NCI-H345 treated with DMSO at 0.1 percent for 48 hours (cell line): Measurements from ENCODE around the gene LRP5.
"Not testable (repeated sequence)": the region's sequence is repeated elsewhere in the genome, so short reads cannot be mapped to it uniquely, and the experiment has no call there.

Experiments
- DNase-seq: peaks from one replicate; lab custom pipeline; 2025; ENCODE audit not compliant: unreplicated experiment; lab: John Stamatoyannopoulos, UW

LRP5 gene

GRCh38 chr11:68328374-68329091 is 16.1 kb downstream of the LRP5 start:
- DNase-seq = no peak

GRCh38 chr11:68329536-68329935 is 17.1 kb downstream of the LRP5 start:
- no peak for DNase-seq

GRCh38 chr11:68329978-68330699 is 17.7 kb downstream of the LRP5 start:
- no peak for DNase-seq

- DNase-seq = no peak
These were observed 18.4 kb downstream of the LRP5 start for GRCh38 chr11:68330700-68331337.

- no peak for DNase-seq
These were observed 19.1 kb downstream of the LRP5 start for GRCh38 chr11:68331338-68331947.

GRCh38 chr11:68332186-68332585 is 19.8 kb downstream of the LRP5 start:
- DNase-seq = no peak

GRCh38 chr11:68333173-68333572 is 20.8 kb downstream of the LRP5 start:
- no peak for DNase-seq

GRCh38 chr11:68334923-68335322 is 22.5 kb downstream of the LRP5 start:
- no peak for DNase-seq

GRCh38 chr11:68335683-68336082 is 23.3 kb downstream of the LRP5 start:
- no peak for DNase-seq

GRCh38 chr11:68336716-68337115 is 24.3 kb downstream of the LRP5 start:
- no peak for DNase-seq

- no peak for DNase-seq
These were observed 25.0 kb downstream of the LRP5 start for GRCh38 chr11:68337399-68337835.

- DNase-seq = no peak
These were observed 25.8 kb downstream of the LRP5 start for GRCh38 chr11:68338051-68338780.

- no peak for DNase-seq
These were observed 27.8 kb downstream of the LRP5 start for GRCh38 chr11:68340003-68340767.

- no peak for DNase-seq
These were observed 28.6 kb downstream of the LRP5 start for GRCh38 chr11:68340784-68341556.

GRCh38 chr11:68341557-68342458 is 29.4 kb downstream of the LRP5 start:
- no peak for DNase-seq

- no peak for DNase-seq
These were observed 30.2 kb downstream of the LRP5 start for GRCh38 chr11:68342459-68343158.

GRCh38 chr11:68343761-68344256 is 31.4 kb downstream of the LRP5 start:
- DNase-seq = no peak

- DNase-seq = not testable (repeated sequence)
These were observed 32.4 kb downstream of the LRP5 start for GRCh38 chr11:68344821-68345220.
